Esophagus muscularis mucosa (tissue), 4 donors: ENCODE results near the gene LUZP4.

Experiments used
- EP300 ChIP-seq: sonication (generic); formaldehyde crosslinking; IDR thresholded peaks from one replicate; pipeline ENCODE4 v1.6.1; 2017; ENCODE audit warnings: antibody characterized with exemption
- POLR2A ChIP-seq: fragments of 450-650 bp; IDR thresholded peaks from one replicate; pipeline ENCODE4 v1.6.1; 2017; ENCODE audit warnings: antibody characterized with exemption, moderate library complexity, mild to moderate bottlenecking, low read depth
- TF ChIP-seq, protein P1 (sequence below), 3 experiments: fragments of 200-600 bp in 2 of 3; fragments of 450-650 bp in 1 of 3; sonication (generic) in 2 of 3; IDR thresholded peaks; one replicate each; pipeline ENCODE4 v1.5.1; 2017 to 2019; ENCODE audit warnings: antibody characterized with exemption in 3 of 3, mild to moderate bottlenecking in 2 of 3, moderate library complexity in 1 of 3

DNA sequence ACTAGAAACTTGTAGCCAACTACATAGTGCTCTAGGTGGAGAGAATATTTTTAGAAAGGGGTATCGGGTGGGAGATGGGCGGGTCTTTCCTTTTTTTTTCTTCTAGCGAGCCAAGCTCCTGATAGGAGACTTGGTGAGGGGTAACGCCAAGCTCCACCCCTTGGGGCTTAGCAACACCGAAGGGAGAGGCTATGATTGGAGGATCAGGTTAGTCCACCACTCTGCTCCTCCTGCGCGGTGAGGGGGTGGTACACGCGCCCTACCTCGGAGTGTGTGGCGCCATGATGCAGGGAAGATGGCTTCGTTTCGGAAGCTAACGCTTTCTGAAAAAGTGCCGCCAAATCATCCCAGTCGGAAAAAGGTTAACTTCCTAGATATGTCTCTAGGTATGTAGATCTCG is at the start of gene LUZP4:
- TF ChIP-seq, protein P1, sequence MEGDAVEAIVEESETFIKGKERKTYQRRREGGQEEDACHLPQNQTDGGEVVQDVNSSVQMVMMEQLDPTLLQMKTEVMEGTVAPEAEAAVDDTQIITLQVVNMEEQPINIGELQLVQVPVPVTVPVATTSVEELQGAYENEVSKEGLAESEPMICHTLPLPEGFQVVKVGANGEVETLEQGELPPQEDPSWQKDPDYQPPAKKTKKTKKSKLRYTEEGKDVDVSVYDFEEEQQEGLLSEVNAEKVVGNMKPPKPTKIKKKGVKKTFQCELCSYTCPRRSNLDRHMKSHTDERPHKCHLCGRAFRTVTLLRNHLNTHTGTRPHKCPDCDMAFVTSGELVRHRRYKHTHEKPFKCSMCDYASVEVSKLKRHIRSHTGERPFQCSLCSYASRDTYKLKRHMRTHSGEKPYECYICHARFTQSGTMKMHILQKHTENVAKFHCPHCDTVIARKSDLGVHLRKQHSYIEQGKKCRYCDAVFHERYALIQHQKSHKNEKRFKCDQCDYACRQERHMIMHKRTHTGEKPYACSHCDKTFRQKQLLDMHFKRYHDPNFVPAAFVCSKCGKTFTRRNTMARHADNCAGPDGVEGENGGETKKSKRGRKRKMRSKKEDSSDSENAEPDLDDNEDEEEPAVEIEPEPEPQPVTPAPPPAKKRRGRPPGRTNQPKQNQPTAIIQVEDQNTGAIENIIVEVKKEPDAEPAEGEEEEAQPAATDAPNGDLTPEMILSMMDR (IDR thresholded peaks at IDR 0.05) = no peak
- TF ChIP-seq POLR2A = no peak
- TF ChIP-seq EP300 = no peak
